K562 (cell line): Measurements from ENCODE around the gene AHCYL1. TPM values are rescaled to one million over a fixed set of nuclear protein-coding genes. Genes with fewer than 3 reads are reported as not detected.

Experiments
- ATAC-seq: fragments of 200-7000 bp; cut with Tn5 transposase; 3 replicates; pipeline ENCODE4 v1.9.1; 2020; ENCODE audit warnings: moderate library complexity
- BruUV-seq: library from RNA; stranded (reverse); fragments of 400-500 nt; replicated peaks from 2 replicates; lab custom pipeline; 2021; lab: Mats Ljungman, UMichigan
- CTCF ChIA-PET: fragments of 300-600 bp; formaldehyde crosslinking; extraction: SDS; loops from one replicate; lab custom pipeline; 2021; ENCODE audit warnings: low intra/inter-chr PET ratio; lab: Yijun Ruan, JAX
- POLR2A ChIA-PET: fragments of 300-600, 350-650 bp; sonication (Branson Sonifier 250); formaldehyde crosslinking; extraction: SDS; loops from one replicate; lab custom pipeline; 2021; ENCODE audit warnings: antibody characterized with exemption, inconsistent platforms; lab: Yijun Ruan, JAX
- DNase-seq, 4 experiments: peaks; one replicate each; pipeline versions ENCODE4 v3.0.0 to v3.0.0-alpha.2; 2011 to 2018; ENCODE audit warnings: low spot score in 3 of 4, mixed read lengths in 3 of 4; ENCODE audit errors: extremely low read depth in 1 of 4
- FAIRE-seq: peaks from 2 replicates; lab custom pipeline; 2011; peaks lifted over from hg19 to GRCh38; lab: Jason Lieb, UNC
- H2AFZ ChIP-seq: 2 replicates; pipeline ENCODE4 v1.6.0; 2011; ENCODE audit warnings: low read depth, low read length, control low read depth, inconsistent platforms
- H3K27ac ChIP-seq: fragments of 200-600 bp; 3 replicates; pipeline ENCODE4 v1.8.0; 2011; ENCODE audit warnings: low read depth, mild to moderate bottlenecking, control low read depth, inconsistent platforms, low read length, moderate library complexity, mixed read lengths; ENCODE audit errors: extremely low read depth
- H3K27me3 ChIP-seq, 2 experiments: fragments of 300-600 bp in 1 of 2; 2 replicates in 1 of 2; 3 replicates in 1 of 2; pipeline versions ENCODE4 v1.6.0 to v1.8.0; 2011; ENCODE audit warnings: inconsistent platforms in 2 of 2, low read length in 2 of 2, mild to moderate bottlenecking in 1 of 2, mixed read lengths in 1 of 2, moderate library complexity in 1 of 2; ENCODE audit not compliant: control insufficient read depth in 2 of 2, insufficient read depth in 2 of 2
- H3K36me3 ChIP-seq: fragments of 300-600 bp; 3 replicates; pipeline ENCODE4 v1.8.0; 2011; ENCODE audit warnings: mild to moderate bottlenecking, low read length, inconsistent platforms; ENCODE audit not compliant: control insufficient read depth, insufficient read depth
- H3K4me1 ChIP-seq, 2 experiments: fragments of 200-600 bp in 1 of 2; replicated peaks in 1 of 2; 2 replicates in 1 of 2; 3 replicates in 1 of 2; pipeline versions ENCODE4 v1.5.1 to v1.8.0; 2011; ENCODE audit warnings: inconsistent platforms in 2 of 2, low read length in 2 of 2, mild to moderate bottlenecking in 1 of 2, mixed read lengths in 1 of 2, moderate library complexity in 1 of 2; ENCODE audit not compliant: control insufficient read depth in 2 of 2, insufficient read depth in 2 of 2
- H3K4me2 ChIP-seq: 2 replicates; pipeline ENCODE4 v1.6.1; 2011; ENCODE audit warnings: low read length, control low read depth, inconsistent platforms, mixed read lengths; ENCODE audit not compliant: insufficient read depth
- H3K4me3 ChIP-seq: fragments of 200-600 bp; sonication (generic), shearing (Covaris generic); 2 replicates; pipeline ENCODE4 v1.5.1; 2016; ENCODE audit warnings: control low read depth, inconsistent platforms
- H3K79me2 ChIP-seq: fragments of 200-600 bp; 3 replicates; pipeline ENCODE4 v1.8.0; 2011; ENCODE audit warnings: low read length, inconsistent platforms; ENCODE audit not compliant: control insufficient read depth, insufficient read depth
- H3K9ac ChIP-seq, 2 experiments: 2 replicates each; pipeline versions ENCODE4 v1.6.0 to v1.6.1; 2011; ENCODE audit warnings: low read depth in 2 of 2, low read length in 2 of 2, control low read depth in 1 of 2, inconsistent platforms in 1 of 2, mild to moderate bottlenecking in 1 of 2, mixed read lengths in 1 of 2; ENCODE audit not compliant: insufficient read depth in 1 of 2
- H3K9me1 ChIP-seq: one replicate; pipeline ENCODE4 v1.6.0; 2011; ENCODE audit warnings: inconsistent platforms, mild to moderate bottlenecking, low read length, moderate library complexity; ENCODE audit not compliant: control insufficient read depth, insufficient read depth
- H3K9me3 ChIP-seq: replicated peaks from 2 replicates; pipeline ENCODE4 v1.5.1; 2011; ENCODE audit warnings: low read depth, low read length, inconsistent platforms; ENCODE audit not compliant: control insufficient read depth, insufficient read depth
- H4K20me1 ChIP-seq: replicated peaks from 2 replicates; pipeline ENCODE4 v1.6.1; 2011; ENCODE audit warnings: low read length, inconsistent platforms, mixed read lengths; ENCODE audit not compliant: control insufficient read depth, insufficient read depth
- GATAD2A ChIP-seq: fragments of 450-650 bp; IDR thresholded peaks from 2 replicates; pipeline ENCODE4 v1.6.1; 2017
- REST ChIP-seq, 2 experiments: fragments of 450-650 bp; formaldehyde crosslinking in 1 of 2; IDR thresholded peaks; 2 replicates each; pipeline versions ENCODE4 v1.4.0 to v1.6.1; 2014 to 2020; ENCODE audit warnings: mild to moderate bottlenecking in 2 of 2, borderline replicate concordance in 1 of 2, low read depth in 1 of 2
- RNF2 ChIP-seq: sonication (generic); IDR thresholded peaks from 2 replicates; pipeline ENCODE4 v1.6.1; 2016
- SMARCA5 ChIP-seq: fragments of 450-650 bp; IDR thresholded peaks from 2 replicates; pipeline ENCODE4 v1.6.1; 2016
- ZNF263 ChIP-seq: sonication (generic); formaldehyde crosslinking; IDR thresholded peaks from 2 replicates; pipeline ENCODE4 v1.8.0; 2022; ENCODE audit warnings: mild to moderate bottlenecking, missing genetic modification reagents, borderline replicate concordance
- ZNF699 ChIP-seq: fragments of 250-450 bp; sonication (Bioruptor Pico); IDR thresholded peaks from 2 replicates; pipeline ENCODE4 v1.8.0; 2021; ENCODE audit warnings: mild to moderate bottlenecking, moderate library complexity; ENCODE audit not compliant: insufficient replicate concordance
- in situ Hi-C: fragments of 300-500 bp; cut with MboI; formaldehyde crosslinking; loops from 4 replicates; pipeline ENCODE4 v1.15.0; 2018; ENCODE audit warnings: inconsistent platforms, mixed read lengths
- intact Hi-C: fragments of 100-400 bp; cut with micrococcal nuclease; formaldehyde crosslinking; loops from 2 replicates; pipeline ENCODE4 v1.14.2; 2022
- polyA plus RNA-seq, 8 experiments: library from polyadenylated mRNA; depleted of rRNA in 4 of 8; stranded (reverse) in 5 of 8; unstranded in 3 of 8; fragments of >200 nt; fragmentation: Nextera tagmentation in 2 of 8; fragmentation: Illumina TruSeq in 1 of 8; extraction: Ambion mirVana in 2 of 8; extraction: Trizol in 1 of 8; gene quantifications; 2 replicates each; pipeline versions ENCODE4 v1.2.1 to v1.2.3, GENCODE V29; 2011 to 2014; ENCODE audit warnings: inconsistent platforms in 1 of 8, missing spikeins in 1 of 8
- total RNA-seq, 7 experiments: library from RNA; depleted of rRNA in 6 of 7; stranded (reverse); fragments of >200 nt in 6 of 7; fragmentation: Illumina TruSeq in 2 of 7; extraction: Trizol in 2 of 7; gene quantifications; 2 replicates each; pipeline versions ENCODE4 v1.2.1 to v1.2.3, GENCODE V29; 2011 to 2021; ENCODE audit warnings: low replicate concordance in 1 of 7

AHCYL1 gene
- total and polyA plus RNA-seq, 9 of the 15 experiments (the other 6 are each of a cell fraction or from before 2014, with no cell fraction given), result 27.3 to 118 (median 44.5) TPM

- no TSS peak for BruUV-seq
- Histone ChIP-seq H3K9ac (no peak overlapping the region), H3K79me2 (peaks cover 47% of the 10 kb centered on the region), H3K36me3 (peaks cover 30% of the 10 kb centered on the region), H3K27me3 (no peaks in the 10 kb centered on the region), H2AFZ (no peak overlapping the region), H4K20me1 (peaks cover 9% of the 10 kb centered on the region), H3K27ac (peak overlapping the region; percentile 3; the same call in 1 of the 3 replicates), H3K4me2 (no peak overlapping the region), H3K9me3 (no peaks in the 10 kb centered on the region), H3K9me1 (no peaks in the 10 kb centered on the region), H3K4me3 (no peak overlapping the region), H3K4me1 (peaks cover 0 to 27% of the 10 kb centered on the region in 2 experiments; a peak in 3 of 5 replicates)
- ATAC-seq, result peak; percentile 58
- FAIRE-seq, result no peak
- in situ Hi-C loops, result no loop called here
- intact Hi-C loops, result no loop called here
- ChIA-PET CTCF (no interaction called here), POLR2A (interaction anchor here (0.8 to 8.3 kb wide), 3 partner anchors 9 to 38 kb away, joined by 3 to 77 read pairs (median 6); partner anchors contain the start of gene AHCYL1)
- TF ChIP-seq SMARCA5, result no peak
- TF ChIP-seq ZNF699, result no peak
- no peak for TF ChIP-seq GATAD2A
- TF ChIP-seq REST (IDR thresholded peaks at IDR 0.05; ENCODE audit: borderline replicate concordance), result peak; percentile 58
- TF ChIP-seq REST (CRISPR knock-in tag; IDR thresholded peaks at IDR 0.05; ENCODE audit: low read depth), result no peak
- TF ChIP-seq ZNF263 (CRISPR knock-in tag), result peak; percentile 87
- no peak for TF ChIP-seq RNF2
- DNase-seq, result no peak
Measured at GRCh38 chr1:109997867-109998229, 13.3 kb downstream of the AHCYL1 start.
